Activated CD8-positive, alpha-beta memory T cell treated with anti-CD3 and anti-CD28 coated beads for 1 hour (primary cell): ENCODE data around the gene STK17A.
"Not testable (repeated sequence)": the region's sequence is repeated elsewhere in the genome, so short reads cannot be mapped to it uniquely, and the experiment has no call there.

Experiments used
- DNase-seq, 2 donors: peaks; one replicate each; pipeline ENCODE4 v3.0.0-alpha.2; 2020; ENCODE audit warnings: low read depth in 1 of 2; ENCODE audit errors: extremely low read depth in 1 of 2

The STK17A gene

DNA sequence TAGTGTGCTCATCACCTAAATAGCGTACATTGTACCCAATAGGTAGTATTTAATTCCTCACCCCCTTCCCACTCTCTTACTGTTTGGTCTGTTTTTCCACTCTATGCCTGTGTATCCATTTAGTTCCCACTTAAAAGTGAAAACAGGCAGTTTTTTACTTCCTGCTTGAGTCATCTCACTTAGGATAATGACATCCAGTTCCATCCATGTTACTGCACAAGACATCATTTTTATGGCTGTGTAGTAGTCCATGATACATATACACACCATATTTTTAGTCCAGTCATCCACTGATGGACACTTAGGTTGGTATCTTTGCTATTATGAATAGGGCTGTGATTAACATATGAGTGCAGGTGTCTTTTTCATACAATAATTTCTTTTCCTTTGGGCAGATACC lies 10.1 kb downstream of the STK17A start:
- no peak for DNase-seq

DNA sequence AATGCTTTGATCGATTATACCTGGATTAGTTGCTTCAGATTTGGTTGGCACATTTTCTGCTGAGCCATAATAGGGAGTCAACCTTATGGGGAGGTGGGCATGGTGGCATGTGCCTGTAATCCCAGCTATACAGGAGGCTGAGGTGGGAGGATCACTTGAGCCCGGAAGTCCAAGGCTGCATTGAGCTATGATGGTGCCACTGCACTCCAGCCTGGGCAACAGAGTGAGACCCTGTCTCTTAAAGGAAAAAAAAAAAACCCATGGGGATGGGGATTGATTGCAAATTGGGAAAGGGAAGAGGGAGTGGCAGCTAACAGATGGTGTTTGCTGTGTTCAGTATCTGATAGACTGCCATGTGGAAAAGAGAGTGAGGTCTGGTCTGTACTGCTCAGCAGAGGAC lies 11.1 kb downstream of the STK17A start:
- no peak for DNase-seq

DNA sequence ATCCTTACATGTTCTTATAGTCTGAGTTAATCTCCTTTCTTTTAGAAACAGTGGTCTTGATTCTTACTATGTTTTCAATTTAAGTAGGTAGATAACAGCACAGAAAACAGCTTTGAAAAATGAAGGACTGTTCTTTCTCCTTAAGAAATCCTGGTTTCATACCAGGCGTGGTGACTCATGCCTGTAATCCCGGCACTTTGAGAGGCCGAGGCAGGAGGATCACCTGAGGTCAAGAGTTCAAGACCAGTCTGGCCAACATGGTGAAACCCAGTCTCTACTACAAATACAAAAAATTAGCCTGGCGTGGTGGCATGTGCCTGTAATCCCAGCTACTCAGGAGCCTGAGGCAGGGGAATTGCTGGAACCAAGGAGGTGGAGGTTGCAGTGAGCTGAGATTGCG lies 13.5 kb downstream of the STK17A start:
- not testable (repeated sequence) for DNase-seq

DNA sequence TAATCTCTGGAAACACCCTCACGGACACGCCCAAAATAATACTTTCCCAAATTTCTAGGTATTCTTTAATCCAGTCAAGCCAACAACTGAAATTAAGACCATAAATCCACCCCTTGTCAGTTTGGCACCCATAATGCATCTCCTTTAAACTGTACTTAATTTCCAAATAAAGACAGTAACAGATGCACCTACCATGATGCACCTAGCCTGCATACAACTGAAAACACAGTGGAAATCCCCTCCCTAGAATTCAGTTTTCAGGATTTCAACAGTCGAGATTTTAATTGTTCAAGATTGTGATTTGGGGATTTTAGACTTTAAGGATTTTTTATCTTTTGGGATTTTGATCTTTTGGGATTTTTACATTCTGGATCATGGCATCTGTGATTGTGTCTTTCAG lies 17.1 kb downstream of the STK17A start:
- no peak for DNase-seq

DNA sequence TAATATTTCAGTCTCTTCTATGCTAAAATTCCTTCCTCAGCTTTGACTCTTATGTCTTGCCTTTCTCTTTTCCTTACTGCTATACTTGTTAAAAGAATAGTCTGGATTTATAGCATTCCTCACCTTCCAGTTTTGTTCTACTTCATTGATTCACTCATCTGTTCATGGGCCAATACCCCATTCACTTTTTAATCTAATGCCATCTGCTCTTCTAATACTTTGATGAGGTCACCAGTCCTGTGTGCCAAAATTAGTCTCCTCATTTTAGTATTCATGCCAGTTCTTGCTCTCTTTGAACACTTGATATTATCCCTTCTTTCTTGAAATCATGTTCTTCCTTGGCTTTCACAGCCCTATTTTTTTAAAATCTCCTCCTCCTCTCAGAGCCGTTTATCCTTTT lies 19.3 kb downstream of the STK17A start:
- no peak for DNase-seq

DNA sequence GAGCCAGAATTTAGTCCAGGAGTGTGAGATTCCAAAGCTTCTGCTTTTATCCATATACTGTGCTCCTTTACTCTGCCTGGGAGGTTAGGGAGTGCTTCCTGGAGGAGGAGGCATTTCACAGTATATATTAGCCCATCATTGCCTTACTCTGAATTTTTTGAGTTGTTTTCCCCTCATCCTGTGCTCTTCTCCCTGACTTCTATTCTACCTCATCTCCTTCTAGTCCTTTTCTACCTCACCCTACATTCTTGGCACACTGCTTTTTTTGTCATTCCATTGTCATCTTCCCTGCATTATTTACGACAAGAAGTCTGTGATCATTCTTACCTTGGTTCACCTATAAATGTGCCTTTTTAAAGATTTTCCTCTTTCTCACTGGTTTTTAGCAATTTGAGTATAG lies 21.3 kb downstream of the STK17A start:
- DNase-seq = no peak

DNA sequence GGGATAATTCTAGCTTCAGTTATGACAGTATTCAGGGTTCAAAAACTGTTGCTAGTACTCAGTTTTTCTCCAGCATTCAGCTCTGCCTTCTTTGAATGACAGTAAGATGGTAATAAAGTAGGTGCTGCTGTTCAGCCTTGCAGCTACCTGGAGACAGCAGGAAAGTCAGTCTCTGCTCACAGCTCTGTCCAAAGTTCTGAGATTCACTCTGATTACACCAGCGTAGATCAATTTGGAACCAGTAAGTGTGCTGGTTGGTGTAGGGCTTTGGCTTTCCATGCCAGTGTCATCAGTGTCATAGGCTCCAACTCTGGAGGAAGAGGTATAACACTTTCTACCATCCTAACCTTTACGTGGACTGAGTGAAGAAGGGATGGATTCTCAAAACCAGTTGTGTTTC lies 26.2 kb downstream of the STK17A start:
- no peak for DNase-seq

DNA sequence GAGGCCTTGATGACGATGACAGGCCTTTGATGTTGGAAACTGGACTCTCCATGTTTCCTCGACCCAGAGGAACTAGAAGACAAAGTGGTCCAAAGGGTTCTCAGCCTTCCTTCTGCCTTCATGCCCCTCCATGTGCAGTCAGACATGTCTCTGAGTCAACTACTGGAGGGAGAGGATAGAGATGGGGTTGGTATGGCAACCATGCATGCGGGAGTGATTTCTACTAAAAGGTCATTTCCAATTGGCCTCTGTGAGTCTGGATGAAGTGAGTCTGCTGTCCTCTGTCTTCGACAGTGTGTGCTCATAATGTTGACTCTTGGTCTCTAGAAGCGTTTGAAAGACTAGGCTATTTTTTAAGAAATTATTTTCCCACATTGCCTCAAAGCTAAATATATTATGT lies 29.2 kb downstream of the STK17A start:
- DNase-seq = no peak

DNA sequence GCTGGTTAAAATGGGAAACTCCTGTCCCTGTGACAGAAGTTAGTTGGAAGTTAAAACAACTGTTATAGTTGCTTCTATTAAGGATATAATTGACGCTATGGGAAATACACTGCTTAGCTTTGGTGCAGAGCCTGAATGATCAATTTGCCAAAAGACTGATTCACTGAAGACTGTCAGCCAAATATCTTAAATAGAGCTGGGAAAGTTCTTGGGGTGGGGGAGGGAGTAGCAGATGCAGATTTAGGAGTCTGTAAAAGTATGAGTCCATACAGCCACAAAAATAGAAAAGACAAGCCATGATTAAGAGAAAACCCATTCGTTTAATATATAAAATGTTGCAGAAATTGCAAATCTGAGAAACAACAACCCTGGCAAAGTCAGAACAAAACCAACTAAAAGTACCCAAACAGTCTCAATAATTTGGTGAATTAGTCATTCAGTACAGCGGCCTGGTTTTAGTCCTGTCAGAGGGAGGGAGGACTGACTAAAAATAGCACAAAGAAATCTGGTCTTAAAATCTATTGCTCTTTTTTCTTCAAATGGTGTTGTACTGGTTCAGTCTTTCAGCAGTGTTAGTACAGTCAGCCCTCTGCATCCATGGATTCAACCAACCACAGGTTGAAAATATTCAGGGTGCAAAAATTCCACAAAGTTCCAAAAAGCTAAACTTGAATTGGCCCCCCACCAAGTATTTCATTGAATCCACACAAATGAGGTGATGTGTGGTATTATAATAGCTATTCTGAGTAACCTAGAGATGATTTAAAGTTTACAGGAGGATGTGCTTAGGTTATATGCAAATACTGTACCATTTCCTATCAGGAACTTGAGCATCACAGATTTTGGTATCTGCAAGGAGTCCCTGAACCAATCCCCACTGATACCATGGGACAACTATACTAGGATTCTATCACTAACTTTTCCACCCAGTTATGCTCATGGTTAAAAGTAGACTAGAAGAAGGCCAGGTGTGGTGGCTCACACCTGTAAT lies 30.0 kb downstream of the STK17A start:
- DNase-seq = no peak

DNA sequence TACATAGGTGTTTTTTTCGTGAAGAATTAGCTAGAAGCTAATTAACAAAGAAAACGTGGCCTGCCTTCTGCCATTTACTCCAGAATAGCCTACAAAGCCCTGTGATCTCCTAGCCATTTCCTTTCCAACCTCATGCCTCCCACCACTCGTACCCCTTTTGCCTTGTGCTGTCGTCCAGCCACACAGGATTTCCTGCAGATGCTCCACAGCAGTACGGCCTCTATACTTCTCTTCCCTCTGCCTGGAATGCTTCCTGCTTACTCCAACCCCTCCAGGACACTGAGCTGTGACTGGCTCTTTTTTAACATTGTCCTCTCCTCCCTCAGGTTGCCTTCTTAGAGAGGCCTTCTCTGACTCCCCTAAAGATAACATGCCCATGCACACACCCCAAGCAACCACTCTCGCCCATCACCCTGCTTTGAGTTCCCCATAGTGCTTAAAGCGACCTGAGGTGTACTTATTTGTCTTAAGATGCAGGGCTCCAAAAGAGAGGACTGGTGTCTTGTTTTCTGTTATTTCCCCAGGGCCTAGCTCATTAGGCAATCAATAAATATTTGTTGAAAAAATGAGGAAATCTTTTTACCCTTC lies 32.7 kb downstream of the STK17A start:
- DNase-seq = no peak

DNA sequence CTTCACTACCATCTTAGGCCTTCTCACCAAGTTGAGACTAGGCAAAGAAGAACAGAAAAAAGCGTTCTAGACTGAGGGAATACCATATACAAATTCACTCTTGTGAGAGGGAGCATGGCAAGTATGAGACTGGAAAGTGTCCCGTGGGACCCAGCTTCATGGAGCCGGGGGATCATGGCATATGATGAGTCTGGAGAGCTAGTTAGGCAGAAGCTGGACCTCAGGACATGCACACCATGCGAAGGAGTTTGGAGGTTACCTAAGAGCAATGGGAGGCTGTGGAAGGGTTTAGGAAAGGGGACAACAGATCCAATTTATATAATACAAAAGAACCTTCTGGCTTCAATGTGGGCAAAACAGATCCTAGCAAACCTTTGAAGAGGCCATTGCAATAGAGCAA lies 34.1 kb downstream of the STK17A start:
- no peak for DNase-seq

DNA sequence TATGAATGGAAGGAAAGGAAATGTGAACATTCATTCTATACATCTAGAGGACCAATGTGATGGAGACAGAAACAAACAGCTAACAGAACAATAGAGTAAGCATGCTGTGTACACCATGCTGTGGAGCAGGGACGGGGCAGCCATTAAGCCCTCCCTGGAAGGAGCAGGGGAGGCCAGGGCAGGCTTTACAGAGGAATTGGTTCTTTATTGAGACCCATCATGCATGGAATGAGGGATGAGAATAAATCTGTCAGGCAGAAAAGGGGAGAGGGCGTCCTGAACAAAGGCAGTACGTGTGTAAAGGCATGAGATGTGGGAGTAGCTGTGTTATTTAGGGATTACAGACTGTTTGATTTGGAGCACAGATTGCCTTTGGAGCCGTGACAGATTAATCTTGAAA lies 35.2 kb downstream of the STK17A start:
- DNase-seq = no peak

DNA sequence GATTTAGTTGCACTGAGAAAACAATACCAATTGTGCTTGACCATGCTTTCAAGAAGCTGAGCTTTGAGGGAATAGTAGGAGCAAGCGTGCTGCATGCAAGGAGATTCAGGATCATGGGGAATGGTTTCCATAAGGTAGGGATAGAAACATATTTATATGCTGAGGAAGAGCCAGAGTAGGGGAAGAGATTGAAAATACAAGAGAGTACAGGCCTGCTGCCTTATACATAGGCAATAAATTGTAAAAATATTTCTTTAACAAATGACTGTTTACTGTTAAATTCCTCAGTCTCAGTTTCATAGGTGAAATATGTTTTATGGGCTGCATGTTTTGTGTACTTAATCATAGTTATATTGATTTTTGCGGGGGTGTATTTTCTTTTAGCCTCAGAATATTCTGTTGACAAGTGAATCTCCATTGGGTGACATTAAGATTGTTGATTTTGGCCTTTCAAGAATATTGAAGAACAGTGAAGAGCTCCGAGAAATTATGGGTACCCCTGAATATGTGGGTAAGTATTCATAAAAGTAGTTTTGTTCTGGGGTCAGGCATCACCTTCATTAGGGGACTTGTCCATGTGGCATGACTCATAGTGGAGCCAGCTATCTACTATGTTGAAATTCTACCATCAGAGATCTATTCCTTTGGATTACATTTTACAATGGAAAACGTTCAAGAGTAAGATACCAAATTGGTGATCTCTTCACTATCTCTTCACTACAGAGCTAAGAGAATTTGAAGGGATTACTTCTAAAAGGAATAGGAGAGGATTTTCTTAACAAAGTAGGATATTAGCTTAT lies 36.5 kb downstream of the STK17A start:
- no peak for DNase-seq

DNA sequence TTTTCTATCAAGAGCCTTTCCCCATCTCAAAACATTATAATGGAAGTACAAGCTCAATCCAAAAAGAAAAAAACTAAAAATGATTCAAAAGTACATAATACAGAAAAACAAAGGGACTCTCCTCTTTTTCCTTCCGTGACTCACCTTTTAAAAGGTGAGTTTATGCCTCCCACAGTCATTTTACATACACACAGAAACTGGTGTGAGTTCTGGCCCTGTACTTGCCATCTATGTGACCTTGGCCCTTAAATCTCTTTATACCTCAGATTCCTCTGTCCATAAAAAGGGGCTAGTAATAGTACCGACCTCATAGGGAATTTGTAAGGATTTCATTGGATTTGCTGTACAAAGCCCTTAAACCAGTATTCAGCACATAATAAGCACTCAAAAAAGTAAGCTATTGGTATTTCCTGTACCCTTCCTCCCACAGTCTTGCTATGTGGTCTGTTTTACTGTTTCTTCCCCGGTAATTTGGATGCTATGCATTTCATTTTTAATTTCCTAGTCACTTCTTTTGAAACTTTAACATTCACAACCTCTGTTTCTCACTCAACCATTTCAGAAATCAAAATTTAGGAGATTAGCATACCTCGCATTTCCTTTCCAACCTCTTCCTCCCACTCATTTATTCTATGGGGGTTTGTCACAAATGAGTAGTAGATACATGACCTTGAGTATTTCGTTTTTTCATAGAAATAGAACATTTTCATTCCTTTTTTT lies 39.0 kb downstream of the STK17A start:
- DNase-seq = no peak

DNA sequence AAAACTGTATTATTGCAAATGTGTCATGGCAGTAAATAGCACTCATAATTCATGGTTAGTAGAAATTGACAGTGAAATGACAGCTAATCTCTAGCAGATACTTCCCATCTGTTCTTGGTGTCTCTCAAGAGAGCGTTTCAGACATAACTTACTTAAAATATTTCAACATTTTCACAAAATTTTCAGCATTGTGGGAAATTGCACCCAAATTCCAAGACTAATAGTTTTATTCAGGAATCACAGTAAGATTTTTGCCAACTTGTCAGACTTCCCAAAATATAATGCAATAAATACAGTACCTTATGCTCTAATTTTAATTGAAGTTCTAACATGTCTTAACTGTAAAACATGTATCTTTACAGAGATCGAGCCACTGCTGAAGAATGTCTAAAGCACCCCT lies 41.2 kb downstream of the STK17A start:
- DNase-seq = no peak

DNA sequence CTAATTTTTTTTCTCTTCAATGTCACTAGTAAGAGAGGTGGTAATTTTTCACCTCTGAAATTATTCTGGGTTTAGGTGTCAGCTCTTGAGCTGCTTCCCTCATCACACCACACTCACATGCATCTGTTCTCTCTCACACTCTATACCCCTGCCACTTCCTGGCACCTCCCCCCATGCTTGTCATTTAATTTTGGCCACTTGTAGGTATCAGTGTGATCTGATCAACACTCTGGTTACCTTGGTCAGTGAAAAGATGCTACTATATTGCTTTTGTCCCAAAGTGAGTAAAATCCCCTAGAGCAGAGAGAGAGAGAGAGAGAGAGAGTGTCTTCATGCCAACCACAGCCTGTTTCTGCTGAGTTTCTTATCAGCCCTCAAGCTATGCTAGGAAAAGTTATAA lies 42.5 kb downstream of the STK17A start:
- peak in 1 of 2 donors; percentile 21 for DNase-seq

DNA sequence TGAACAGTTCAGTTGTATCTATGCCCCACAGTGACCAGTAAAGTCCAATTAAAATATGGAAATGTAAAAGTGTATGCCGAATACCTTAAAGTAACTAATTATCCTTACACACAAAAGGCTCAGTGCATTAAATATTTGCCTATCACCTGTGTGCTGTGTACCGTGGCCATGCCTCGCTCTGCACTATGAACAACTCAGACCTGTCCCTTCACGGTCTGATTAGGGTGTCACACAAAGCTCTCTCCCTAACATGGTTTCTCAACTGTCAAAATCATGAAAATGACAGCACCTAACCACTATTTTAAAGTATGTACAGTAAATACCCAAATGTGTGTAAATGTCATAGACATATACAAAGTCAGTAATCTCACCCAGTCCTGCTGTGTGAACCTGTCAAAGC lies 43.1 kb downstream of the STK17A start:
- no peak for DNase-seq

DNA sequence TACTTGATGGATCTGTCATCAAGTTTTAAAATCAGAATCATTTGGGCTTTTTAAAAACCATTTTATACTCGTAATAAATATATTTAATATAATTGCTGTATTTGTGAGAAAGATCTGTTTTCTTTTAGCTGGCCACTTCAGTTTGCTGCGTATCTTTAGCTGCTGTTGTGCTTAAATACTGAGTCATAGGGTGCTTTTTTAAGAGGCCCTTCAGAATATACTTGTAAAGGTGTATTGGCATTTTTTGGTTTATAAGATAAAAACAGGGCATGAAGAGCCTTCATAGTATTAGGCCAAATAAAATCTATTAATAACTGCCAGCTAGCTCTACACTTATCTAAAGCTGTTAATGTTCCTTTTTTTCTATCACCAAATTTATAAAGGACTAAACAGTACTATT lies 43.8 kb downstream of the STK17A start:
- DNase-seq = no peak

DNA sequence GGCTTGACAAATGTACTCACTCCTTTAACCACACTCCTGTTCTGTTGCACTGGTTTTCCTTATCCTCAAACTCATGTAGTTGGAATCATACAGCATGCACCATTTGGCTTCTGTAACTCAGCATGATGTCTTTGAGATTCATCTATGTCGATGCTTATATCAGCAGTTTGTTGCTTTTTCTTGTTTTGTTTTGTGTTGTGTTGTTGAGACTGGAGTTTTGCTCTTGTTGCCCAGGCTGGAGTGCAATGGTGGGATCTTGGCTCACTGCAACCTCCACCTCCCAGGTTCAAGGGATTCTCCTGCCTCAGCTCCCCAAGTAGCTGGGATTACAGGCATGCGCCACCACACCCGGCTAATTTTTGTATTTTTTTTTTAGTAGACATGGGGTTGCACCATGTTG lies 44.9 kb downstream of the STK17A start:
- not testable (repeated sequence) for DNase-seq

DNA sequence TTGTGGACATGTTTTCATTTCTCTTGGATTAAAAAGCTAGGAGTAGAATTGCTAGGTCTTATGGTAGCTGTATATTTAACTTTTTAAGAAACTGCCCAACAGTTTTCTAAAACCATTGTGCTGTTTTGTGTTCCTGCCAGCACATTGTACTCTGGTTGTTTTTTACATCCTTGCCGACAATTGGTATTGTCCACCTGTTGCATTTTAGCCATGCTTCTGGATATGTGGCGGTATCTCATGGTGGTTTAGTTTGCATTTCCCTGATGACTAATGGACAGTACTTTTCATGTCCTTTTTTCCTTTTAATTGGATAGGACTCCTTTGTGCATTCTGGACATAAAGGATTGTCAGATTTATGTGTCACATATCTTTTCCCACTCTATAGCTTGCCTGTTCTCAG lies 45.5 kb downstream of the STK17A start:
- no peak for DNase-seq

DNA sequence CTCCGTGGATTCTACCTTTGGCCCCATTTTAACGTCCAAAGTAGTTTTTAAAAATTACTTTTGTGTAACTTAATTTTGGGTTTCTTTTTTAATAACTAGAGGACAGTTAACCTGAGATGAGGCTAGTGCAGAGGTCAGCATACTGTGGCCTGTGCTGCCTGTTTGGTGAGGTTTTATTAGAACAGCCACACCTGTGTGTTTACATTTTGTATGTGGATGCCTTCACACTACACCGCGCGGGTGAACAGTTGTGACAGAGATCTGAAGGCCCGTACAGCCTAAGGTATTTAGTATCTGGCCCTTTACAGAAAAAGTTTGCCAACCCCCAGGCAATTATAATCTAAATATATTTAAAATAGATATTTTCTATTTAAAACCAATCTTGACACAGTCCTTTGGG lies 46.9 kb downstream of the STK17A start:
- no peak for DNase-seq
